ENCODE results near the gene BUB1.
A peak's percentile ranks its signal among the peaks of the same experiment; 100 is the strongest.

The BUB1 gene

DNA sequence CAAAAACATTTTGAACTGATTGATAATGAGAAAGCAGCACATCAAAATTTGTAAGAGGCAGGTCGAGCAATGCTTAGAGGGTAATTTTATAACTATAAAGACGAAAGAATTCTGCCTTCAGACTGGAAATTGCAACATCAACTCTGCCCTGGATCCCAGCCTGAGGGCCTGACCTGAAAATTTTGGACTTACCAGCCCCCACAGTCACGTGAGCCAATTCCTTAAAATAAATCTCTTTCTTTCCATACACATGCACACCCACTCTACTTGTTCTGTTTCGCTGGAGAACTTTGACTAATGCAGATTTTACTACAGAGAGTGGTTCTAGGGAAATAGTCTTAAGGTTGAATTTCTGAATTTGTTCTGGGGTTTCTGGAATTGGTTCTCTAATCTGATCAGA lies 39.9 kb upstream of the BUB1 start:
- Histone ChIP-seq H3K4me1 (ENCODE audit: control insufficient read depth, insufficient read depth, low read depth, low read length) (no peaks in the 10 kb centered on the region), H2AFZ (ENCODE audit: low read depth, low read length) (no peak overlapping the region), H3K79me1 (replicated peaks; ENCODE audit: low read length, poor library complexity, severe bottlenecking) (no peaks in the 10 kb centered on the region), H2BK120ac (ENCODE audit: low read depth, low read length) (no peak overlapping the region), H2BK12ac (ENCODE audit: low read length in 2 of 2) (no peak overlapping the region), H4K8ac (ENCODE audit: low read length) (no peak overlapping the region), H3K9ac (ENCODE audit: low read length) (no peak overlapping the region), H2BK5ac (ENCODE audit: low read depth, low read length, poor library complexity, severe bottlenecking) (no peak overlapping the region), H4K91ac (ENCODE audit: low read length) (no peak overlapping the region), H3K36me3 (ENCODE audit: control insufficient read depth in 1 of 2, insufficient read depth in 2 of 2, low read depth in 1 of 2, low read length in 2 of 2) (no peaks in the 10 kb centered on the region), H3K14ac (ENCODE audit: low read length in 2 of 2) (no peak overlapping the region), H3K4me3 (ENCODE audit: insufficient read depth in 1 of 2, low read depth in 1 of 2, low read length in 2 of 2) (peak overlapping the region in 1 of 2 experiments; percentile 34), H2BK15ac (ENCODE audit: low read depth, poor library complexity, severe bottlenecking) (no peak overlapping the region), H3K23ac (ENCODE audit: low read length in 2 of 2) (no peak overlapping the region), H3K9me3 (ENCODE audit: control insufficient read depth, low read length) (no peaks in the 10 kb centered on the region), H3K27me3 (ENCODE audit: control insufficient read depth in 1 of 2, insufficient read depth in 1 of 2, low read length in 2 of 2) (peaks cover 27 to 53% of the 10 kb centered on the region in 2 experiments), H2AK5ac (ENCODE audit: low read length, severe bottlenecking) (no peak overlapping the region), H3K27ac (ENCODE audit: low read length, poor library complexity, severe bottlenecking) (no peak overlapping the region), H3K18ac (ENCODE audit: low read depth in 1 of 2, low read length in 2 of 2) (no peak overlapping the region), H3K4me2 (ENCODE audit: low read length, poor library complexity, severe bottlenecking) (no peak overlapping the region), H3K4ac (ENCODE audit: low read depth in 1 of 2, low read length in 2 of 2) (no peak overlapping the region)
- no peak for DNase-seq
- WGBS: 78% methylated on average over 4 of the region's 4 CpGs

DNA sequence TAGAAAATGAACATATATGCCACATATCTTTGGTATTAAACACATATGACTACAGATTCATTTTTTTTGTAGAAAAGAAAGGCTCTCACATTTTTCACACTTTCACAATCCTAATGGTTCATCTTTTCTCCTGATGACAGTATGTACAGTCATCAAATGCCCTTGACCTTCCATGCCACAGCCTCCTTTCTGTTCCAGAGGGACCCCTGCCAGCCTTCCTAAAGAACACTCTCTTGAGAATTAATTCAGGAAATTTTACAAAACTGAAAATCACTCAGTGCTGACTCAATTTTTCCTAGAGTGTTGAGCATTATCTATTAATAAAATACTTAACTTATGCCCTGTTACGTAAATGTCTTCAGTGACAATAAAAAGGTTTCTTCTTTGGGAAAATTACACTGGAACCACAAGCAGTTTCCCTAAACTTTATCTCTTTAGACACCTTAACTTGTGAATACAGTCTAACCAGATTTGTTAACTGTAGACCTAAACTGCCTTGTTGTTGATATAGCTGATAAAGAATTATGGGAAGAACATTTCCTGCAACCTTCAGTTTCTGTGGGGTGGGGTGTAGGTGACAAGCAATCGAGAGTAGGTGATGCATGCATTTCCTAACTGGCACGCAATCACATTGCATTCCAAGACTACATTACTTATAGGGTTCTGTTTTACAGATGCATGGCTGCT lies 39.2 kb upstream of the BUB1 start:
- H3K4ac ChIP-seq (ENCODE audit: low read depth in 1 of 2, low read length in 2 of 2): no peak overlapping the region
- H3K4me1 ChIP-seq (ENCODE audit: control insufficient read depth, insufficient read depth, low read depth, low read length): no peaks in the 10 kb centered on the region
- no peak overlapping the region for H2AK5ac ChIP-seq (ENCODE audit: low read length, severe bottlenecking)
- no peak overlapping the region for H2BK120ac ChIP-seq (ENCODE audit: low read depth, low read length)
- no peak overlapping the region for H3K14ac ChIP-seq (ENCODE audit: low read length in 2 of 2)
- no peak overlapping the region for H3K9ac ChIP-seq (ENCODE audit: low read length)
- H2BK5ac ChIP-seq (ENCODE audit: low read depth, low read length, poor library complexity, severe bottlenecking): no peak overlapping the region
- H4K91ac ChIP-seq (ENCODE audit: low read length): no peak overlapping the region
- no peak overlapping the region for H3K4me2 ChIP-seq (ENCODE audit: low read length, poor library complexity, severe bottlenecking)
- H3K27me3 ChIP-seq (ENCODE audit: control insufficient read depth in 1 of 2, insufficient read depth in 1 of 2, low read length in 2 of 2): peaks cover 28 to 54% of the 10 kb centered on the region in 2 experiments
- no peaks in the 10 kb centered on the region for H3K36me3 ChIP-seq (ENCODE audit: control insufficient read depth in 1 of 2, insufficient read depth in 2 of 2, low read depth in 1 of 2, low read length in 2 of 2)
- no peaks in the 10 kb centered on the region for H3K9me3 ChIP-seq (ENCODE audit: control insufficient read depth, low read length)
- H3K23ac ChIP-seq (ENCODE audit: low read length in 2 of 2): no peak overlapping the region
- no peak overlapping the region for H2AFZ ChIP-seq (ENCODE audit: low read depth, low read length)
- H3K27ac ChIP-seq (ENCODE audit: low read length, poor library complexity, severe bottlenecking): no peak overlapping the region
- H3K79me1 ChIP-seq (replicated peaks; ENCODE audit: low read length, poor library complexity, severe bottlenecking): no peaks in the 10 kb centered on the region
- H3K18ac ChIP-seq (ENCODE audit: low read depth in 1 of 2, low read length in 2 of 2): no peak overlapping the region
- H4K8ac ChIP-seq (ENCODE audit: low read length): no peak overlapping the region
- no CpG with 5 or more reads among the region's 3 CpGs for WGBS
- DNase-seq: peak; percentile 33
- H3K4me3 ChIP-seq (ENCODE audit: insufficient read depth in 1 of 2, low read depth in 1 of 2, low read length in 2 of 2): peak overlapping the region in 1 of 2 experiments; percentile 34
- no peak overlapping the region for H2BK12ac ChIP-seq (ENCODE audit: low read length in 2 of 2)
- no peak overlapping the region for H2BK15ac ChIP-seq (ENCODE audit: low read depth, poor library complexity, severe bottlenecking)

DNA sequence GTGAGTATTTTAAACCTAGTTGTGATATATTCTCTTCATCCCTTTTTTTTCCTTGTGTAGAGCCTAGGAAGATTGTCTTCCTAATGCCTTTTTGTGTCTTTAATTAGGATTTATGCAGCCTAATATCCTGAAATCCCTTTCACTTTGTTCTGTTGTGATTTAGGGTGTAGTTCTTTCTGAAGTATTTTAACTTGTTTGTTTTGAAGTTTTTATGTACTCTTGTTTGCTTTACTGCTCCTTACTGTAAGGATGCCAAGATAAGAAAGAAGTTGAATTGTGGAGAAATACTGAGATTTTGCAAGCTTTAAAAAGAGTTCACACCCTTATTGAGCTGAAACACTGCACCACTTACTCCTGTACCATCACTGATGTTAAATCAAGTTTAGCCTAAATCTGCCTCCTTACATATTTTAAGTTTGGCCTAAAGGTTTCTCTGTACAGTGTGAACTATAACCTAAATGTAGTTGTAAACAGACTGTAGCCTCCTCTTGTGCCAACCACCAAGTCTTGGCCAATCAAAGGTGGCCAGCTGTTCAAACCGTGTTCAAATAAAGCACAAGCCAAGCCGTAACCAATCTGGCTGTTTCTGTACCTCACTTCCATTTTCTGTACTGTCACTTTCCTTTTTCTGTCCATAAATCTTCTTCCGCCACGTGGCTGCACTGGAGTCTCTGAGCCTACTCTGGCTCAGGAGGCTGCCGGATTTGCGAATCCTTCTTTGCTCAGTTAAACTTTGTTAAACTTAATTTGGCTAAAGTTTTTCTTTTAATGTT lies 36.8 kb upstream of the BUB1 start:
- Histone ChIP-seq H4K91ac (ENCODE audit: low read length) (no peak overlapping the region), H3K9me3 (ENCODE audit: control insufficient read depth, low read length) (no peaks in the 10 kb centered on the region), H2BK5ac (ENCODE audit: low read depth, low read length, poor library complexity, severe bottlenecking) (no peak overlapping the region), H3K4me3 (ENCODE audit: insufficient read depth in 1 of 2, low read depth in 1 of 2, low read length in 2 of 2) (no peak overlapping the region), H2AFZ (ENCODE audit: low read depth, low read length) (no peak overlapping the region), H2BK12ac (ENCODE audit: low read length in 2 of 2) (no peak overlapping the region), H3K4ac (ENCODE audit: low read depth in 1 of 2, low read length in 2 of 2) (no peak overlapping the region), H2BK120ac (ENCODE audit: low read depth, low read length) (no peak overlapping the region), H3K79me1 (replicated peaks; ENCODE audit: low read length, poor library complexity, severe bottlenecking) (no peaks in the 10 kb centered on the region), H2AK5ac (ENCODE audit: low read length, severe bottlenecking) (no peak overlapping the region), H3K23ac (ENCODE audit: low read length in 2 of 2) (no peak overlapping the region), H3K27me3 (ENCODE audit: control insufficient read depth in 1 of 2, insufficient read depth in 1 of 2, low read length in 2 of 2) (peaks cover 23 to 54% of the 10 kb centered on the region in 2 experiments), H3K14ac (ENCODE audit: low read length in 2 of 2) (no peak overlapping the region), H2BK15ac (ENCODE audit: low read depth, poor library complexity, severe bottlenecking) (no peak overlapping the region), H4K8ac (ENCODE audit: low read length) (no peak overlapping the region), H3K18ac (ENCODE audit: low read depth in 1 of 2, low read length in 2 of 2) (no peak overlapping the region), H3K9ac (ENCODE audit: low read length) (no peak overlapping the region), H3K27ac (ENCODE audit: low read length, poor library complexity, severe bottlenecking) (no peak overlapping the region), H3K4me1 (ENCODE audit: control insufficient read depth, insufficient read depth, low read depth, low read length) (no peaks in the 10 kb centered on the region), H3K4me2 (ENCODE audit: low read length, poor library complexity, severe bottlenecking) (no peak overlapping the region), H3K36me3 (ENCODE audit: control insufficient read depth in 1 of 2, insufficient read depth in 2 of 2, low read depth in 1 of 2, low read length in 2 of 2) (no peaks in the 10 kb centered on the region)
- WGBS: 80% methylated on average over 4 of the region's 6 CpGs
- no peak for DNase-seq

DNA sequence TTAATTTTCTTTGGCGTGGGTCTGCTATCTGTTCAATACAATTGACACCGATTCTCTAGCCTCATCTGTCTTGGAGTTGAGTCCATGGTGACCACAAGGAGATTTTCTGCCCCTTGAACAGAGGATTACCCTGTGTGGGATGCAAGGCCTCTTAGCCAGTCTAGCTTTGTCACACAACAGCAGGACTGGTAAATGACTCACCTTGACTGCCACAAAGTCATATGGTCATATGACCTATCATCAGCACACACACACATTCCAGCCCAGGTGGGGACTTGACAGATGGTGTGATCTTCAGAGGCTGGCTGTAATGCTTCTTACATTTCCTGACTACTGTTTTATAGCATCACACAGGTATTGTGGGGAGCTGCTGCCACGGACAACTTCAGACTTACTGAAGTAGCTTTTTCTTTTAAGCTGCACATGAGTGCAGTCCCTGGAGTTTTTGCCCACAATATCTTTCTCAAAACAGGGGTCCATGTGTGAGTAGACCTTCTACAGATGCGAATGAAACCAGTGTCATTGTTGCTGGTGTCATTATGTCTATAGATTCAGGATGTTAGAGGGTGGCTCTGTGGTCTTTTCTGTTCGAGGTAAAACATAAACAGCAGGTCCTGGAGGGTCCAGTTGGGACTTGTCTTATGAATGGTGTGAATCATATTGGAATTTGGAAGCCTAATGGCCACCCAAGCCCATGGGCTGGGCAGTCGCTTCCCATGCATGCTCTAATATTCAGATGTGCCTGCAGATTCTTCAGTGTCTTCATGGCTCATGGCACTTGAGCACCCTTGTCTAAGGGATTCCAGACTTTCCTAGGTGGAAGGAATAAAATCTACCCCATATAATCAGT lies 35.9 kb upstream of the BUB1 start:
- H3K9ac ChIP-seq (ENCODE audit: low read length): no peak overlapping the region
- H3K4me2 ChIP-seq (ENCODE audit: low read length, poor library complexity, severe bottlenecking): no peak overlapping the region
- WGBS: 82% methylated on average over 6 of the region's 6 CpGs
- H3K36me3 ChIP-seq (ENCODE audit: control insufficient read depth in 1 of 2, insufficient read depth in 2 of 2, low read depth in 1 of 2, low read length in 2 of 2): no peaks in the 10 kb centered on the region
- H3K9me3 ChIP-seq (ENCODE audit: control insufficient read depth, low read length): no peaks in the 10 kb centered on the region
- H3K27me3 ChIP-seq (ENCODE audit: control insufficient read depth in 1 of 2, insufficient read depth in 1 of 2, low read length in 2 of 2): peaks cover 23 to 49% of the 10 kb centered on the region in 2 experiments
- no peak overlapping the region for H2BK15ac ChIP-seq (ENCODE audit: low read depth, poor library complexity, severe bottlenecking)
- no peak overlapping the region for H3K14ac ChIP-seq (ENCODE audit: low read length in 2 of 2)
- no peak overlapping the region for H3K27ac ChIP-seq (ENCODE audit: low read length, poor library complexity, severe bottlenecking)
- DNase-seq: no peak
- no peak overlapping the region for H4K91ac ChIP-seq (ENCODE audit: low read length)
- H4K8ac ChIP-seq (ENCODE audit: low read length): no peak overlapping the region
- no peak overlapping the region for H3K4ac ChIP-seq (ENCODE audit: low read depth in 1 of 2, low read length in 2 of 2)
- H2BK120ac ChIP-seq (ENCODE audit: low read depth, low read length): no peak overlapping the region
- H3K4me3 ChIP-seq (ENCODE audit: insufficient read depth in 1 of 2, low read depth in 1 of 2, low read length in 2 of 2): no peak overlapping the region
- no peak overlapping the region for H2BK5ac ChIP-seq (ENCODE audit: low read depth, low read length, poor library complexity, severe bottlenecking)
- no peak overlapping the region for H2AFZ ChIP-seq (ENCODE audit: low read depth, low read length)
- H3K18ac ChIP-seq (ENCODE audit: low read depth in 1 of 2, low read length in 2 of 2): no peak overlapping the region
- no peaks in the 10 kb centered on the region for H3K79me1 ChIP-seq (replicated peaks; ENCODE audit: low read length, poor library complexity, severe bottlenecking)
- no peak overlapping the region for H2AK5ac ChIP-seq (ENCODE audit: low read length, severe bottlenecking)
- H2BK12ac ChIP-seq (ENCODE audit: low read length in 2 of 2): no peak overlapping the region
- no peak overlapping the region for H3K23ac ChIP-seq (ENCODE audit: low read length in 2 of 2)
- no peaks in the 10 kb centered on the region for H3K4me1 ChIP-seq (ENCODE audit: control insufficient read depth, insufficient read depth, low read depth, low read length)

Data from mesenchymal stem cell (in vitro differentiated cells and primary cell).